K562 (cell line): ENCODE data around the gene SRRM5. TPM values are rescaled to one million over a fixed set of nuclear protein-coding genes. Genes with fewer than 3 reads are reported as not detected.

Source experiments
- CREB5 ChIP-seq: fragments of 250-450 bp; sonication (Bioruptor Pico); IDR thresholded peaks from 2 replicates; pipeline ENCODE4 v1.5.0; 2020; ENCODE audit warnings: mild to moderate bottlenecking
- CSDE1 ChIP-seq, 2 experiments: fragments of 450-650 bp; IDR thresholded peaks; 2 replicates each; pipeline ENCODE4 v1.6.1; 2016; ENCODE audit warnings: mild to moderate bottlenecking in 1 of 2
- DLX4 ChIP-seq: fragments of 250-450 bp; sonication (Bioruptor Pico); IDR thresholded peaks from 2 replicates; pipeline ENCODE4 v1.6.1; 2021; ENCODE audit warnings: mild to moderate bottlenecking
- DPF2 ChIP-seq: fragments of 450-650 bp; IDR thresholded peaks from 2 replicates; pipeline ENCODE4 v1.6.1; 2016
- EHMT2 ChIP-seq: fragments of 450-650 bp; IDR thresholded peaks from 2 replicates; pipeline ENCODE4 v1.6.1; 2018; ENCODE audit warnings: antibody characterized with exemption
- GABPA ChIP-seq: fragments of 200-800 bp; sonication (Bioruptor generic); conservative IDR thresholded peaks from 2 replicates; pipeline ENCODE4 v1.6.1; 2016; ENCODE audit warnings: low read depth, missing genetic modification characterization, missing compliant biosample characterization
- GTF2F1 ChIP-seq: IDR thresholded peaks from 2 replicates; pipeline ENCODE4 v1.6.1; 2011; ENCODE audit warnings: low read depth, low read length, improper control_type of control experiment
- HDAC8 ChIP-seq: fragments of 450-650 bp; IDR thresholded peaks from 2 replicates; pipeline ENCODE4 v1.6.1; 2016; ENCODE audit warnings: mild to moderate bottlenecking, missing genetic modification characterization, moderate library complexity, missing compliant biosample characterization
- PYGO2 ChIP-seq: fragments of 450-650 bp; IDR thresholded peaks from 2 replicates; pipeline ENCODE4 v1.6.1; 2016; ENCODE audit warnings: mild to moderate bottlenecking, missing genetic modification characterization, moderate library complexity, missing compliant biosample characterization
- RBM34 ChIP-seq: fragments of 200-400 bp; formaldehyde crosslinking; IDR thresholded peaks from 2 replicates; pipeline ENCODE4 v1.6.1; 2018; ENCODE audit warnings: low read length, borderline replicate concordance; ENCODE audit not compliant: insufficient read depth
- REST ChIP-seq, 2 experiments: fragments of 450-650 bp; formaldehyde crosslinking in 1 of 2; IDR thresholded peaks; 2 replicates each; pipeline versions ENCODE4 v1.4.0 to v1.6.1; 2014 to 2020; ENCODE audit warnings: mild to moderate bottlenecking in 2 of 2, borderline replicate concordance in 1 of 2, low read depth in 1 of 2
- SAFB ChIP-seq: fragments of 200-400 bp; formaldehyde crosslinking; IDR thresholded peaks from 2 replicates; pipeline ENCODE4 v1.6.1; 2017; ENCODE audit warnings: low read depth, low read length, borderline replicate concordance
- SMAD3 ChIP-seq: fragments of 450-650 bp; formaldehyde crosslinking; conservative IDR thresholded peaks from 2 replicates; pipeline ENCODE4 v1.4.0; 2020; ENCODE audit warnings: mild to moderate bottlenecking
- SRSF3 ChIP-seq: fragments of 200-400 bp; formaldehyde crosslinking; IDR thresholded peaks from 2 replicates; pipeline ENCODE4 v1.6.1; 2016; ENCODE audit warnings: mild to moderate bottlenecking, low read length, moderate library complexity; ENCODE audit not compliant: insufficient read depth
- ZNF184 ChIP-seq: sonication (generic); formaldehyde crosslinking; IDR thresholded peaks from 2 replicates; pipeline ENCODE4 v1.5.0; 2020; ENCODE audit warnings: missing genetic modification reagents
- ZNF224 ChIP-seq: sonication (generic); formaldehyde crosslinking; IDR thresholded peaks from 2 replicates; pipeline ENCODE4 v1.8.0; 2022; ENCODE audit warnings: mild to moderate bottlenecking, missing genetic modification reagents
- ZNF274 ChIP-seq: IDR thresholded peaks from 2 replicates; pipeline ENCODE4 v1.6.1; 2011; ENCODE audit warnings: low read depth, mild to moderate bottlenecking, low read length, moderate library complexity, borderline replicate concordance
- ZNF79 ChIP-seq: fragments of 250-450 bp; sonication (Bioruptor Pico); IDR thresholded peaks from 2 replicates; pipeline ENCODE4 v1.4.0; 2020; ENCODE audit warnings: low read depth, mild to moderate bottlenecking, moderate library complexity
- polyA plus RNA-seq, 8 experiments: library from polyadenylated mRNA; depleted of rRNA in 4 of 8; stranded (reverse) in 5 of 8; unstranded in 3 of 8; fragments of >200 nt; fragmentation: Nextera tagmentation in 2 of 8; fragmentation: Illumina TruSeq in 1 of 8; extraction: Ambion mirVana in 2 of 8; extraction: Trizol in 1 of 8; gene quantifications; 2 replicates each; pipeline versions ENCODE4 v1.2.1 to v1.2.3, GENCODE V29; 2011 to 2014; ENCODE audit warnings: inconsistent platforms in 1 of 8, missing spikeins in 1 of 8
- total RNA-seq, 7 experiments: library from RNA; depleted of rRNA in 6 of 7; stranded (reverse); fragments of >200 nt in 6 of 7; fragmentation: Illumina TruSeq in 2 of 7; extraction: Trizol in 2 of 7; gene quantifications; 2 replicates each; pipeline versions ENCODE4 v1.2.1 to v1.2.3, GENCODE V29; 2011 to 2021; ENCODE audit warnings: low replicate concordance in 1 of 7

The SRRM5 gene
- total and polyA plus RNA-seq, 9 of the 15 experiments (the other 6 are each of a cell fraction or from before 2014, with no cell fraction given) = 0.09 to 0.45 (median 0.18) TPM; not detected in 2

- TF ChIP-seq PYGO2 (tag) = no peak
- TF ChIP-seq GTF2F1 = no peak
- TF ChIP-seq EHMT2 = no peak
- TF ChIP-seq CSDE1 (IDR thresholded peaks at IDR 0.05) = peak in 1 of 2 experiments; percentile 33; a peak in 1 of 4 replicates
- no peak for TF ChIP-seq CREB5
- TF ChIP-seq RBM34 = no peak
- TF ChIP-seq SAFB = no peak
- TF ChIP-seq SRSF3 = no peak
- no peak for TF ChIP-seq ZNF184 (CRISPR knock-in tag)
- peak; percentile 64 for TF ChIP-seq DPF2
- no peak for TF ChIP-seq ZNF274
- TF ChIP-seq DLX4 (CRISPR knock-in tag) = no peak
- 0 out of 2 replicates have a peak, but pooled peaks have one; percentile 18 for TF ChIP-seq GABPA (tag)
- peak; percentile 49; the same call in 1 of the 2 replicates for TF ChIP-seq HDAC8 (tag)
- TF ChIP-seq ZNF79 (CRISPR knock-in tag) = no peak
- TF ChIP-seq SMAD3 (CRISPR knock-in tag) = peak; percentile 75; the same call in 1 of the 2 replicates
- TF ChIP-seq ZNF224 (CRISPR knock-in tag) = no peak
- no peak for TF ChIP-seq REST (IDR thresholded peaks at IDR 0.05; ENCODE audit: borderline replicate concordance)
- TF ChIP-seq REST (CRISPR knock-in tag; IDR thresholded peaks at IDR 0.05; ENCODE audit: low read depth) = peak; percentile 73; the same call in 1 of the 2 replicates
Measured at GRCh38 chr19:43595999-43596841, 15.7 kb upstream of the SRRM5 start, which contains the start of the genes IRGQ and ZNF576 (continued).
